ENCODE data around the gene WDR77. TPM values are rescaled to one million over a fixed set of nuclear protein-coding genes. Genes with fewer than 3 reads are reported as not detected.

The WDR77 gene
- polyA plus RNA-seq, 3 donors = 26.4 to 62.2 (median 28.1) TPM

DNA sequence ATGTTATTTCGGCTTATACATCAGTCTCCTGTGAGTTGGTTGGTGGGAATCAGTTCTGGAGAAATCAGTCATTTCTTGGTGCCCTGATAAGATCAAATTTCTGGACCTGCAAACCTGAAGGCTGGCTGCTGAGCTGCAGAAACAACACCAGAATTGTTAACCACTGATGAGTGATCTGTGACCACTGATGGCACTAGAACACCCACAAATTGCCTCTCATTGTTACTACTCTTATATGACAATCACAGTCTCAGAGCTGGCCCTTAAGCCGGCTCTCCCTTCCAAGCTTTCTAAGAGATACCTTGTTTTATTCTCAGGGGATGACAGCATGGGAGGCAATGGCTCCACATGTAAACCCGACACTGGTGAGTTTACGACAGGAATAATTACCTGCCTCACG, 26.6 kb upstream of the WDR77 start:
- Histone ChIP-seq H3K36me3 (replicated peaks in 1 of 2; ENCODE audit: control insufficient read depth in 1 of 2, insufficient read depth in 2 of 2, low read length in 2 of 2) (peaks cover 12 to 16% of the 10 kb centered on the region in 2 donors), H4K20me1 (ENCODE audit: insufficient read depth, low read length) (no peaks in the 10 kb centered on the region), H3K9me3 (replicated peaks in 1 of 2; ENCODE audit: control insufficient read depth in 1 of 2, insufficient read depth in 1 of 2, low read length in 2 of 2) (no peaks in the 10 kb centered on the region), H3K79me2 (ENCODE audit: insufficient read depth, low read length) (peaks cover 66% of the 10 kb centered on the region), H3K9ac (ENCODE audit: insufficient read depth, low read length, poor library complexity, severe bottlenecking) (peak overlapping the region; percentile 86), H3K4me1 (ENCODE audit: control insufficient read depth in 1 of 2, insufficient read depth in 2 of 2, low read length in 2 of 2) (peaks cover 73 to 82% of the 10 kb centered on the region in 2 donors), H3K27me3 (ENCODE audit: control insufficient read depth in 2 of 2, insufficient read depth in 2 of 2, low read length in 2 of 2) (no peaks in the 10 kb centered on the region), H3K4me3 (replicated peaks in 1 of 3; ENCODE audit: low read depth in 2 of 3, low read length in 3 of 3) (peak overlapping the region; percentile 86 to 100 (median 96)), H3K4me2 (replicated peaks; ENCODE audit: extremely low read depth, low read length, poor library complexity, severe bottlenecking) (peak overlapping the region; percentile 89), H2AFZ (ENCODE audit: insufficient read depth, low read depth, low read length, poor library complexity, severe bottlenecking) (no peak overlapping the region), H3K27ac (ENCODE audit: low read depth in 1 of 2, low read length in 2 of 2) (peak overlapping the region; percentile 60 to 97)
- Mint-ChIP-seq H3K4me3 (peak overlapping the region; percentile 85 to 97), H3K36me3 (peaks cover 31% of the 10 kb centered on the region in 2 donors), H3K27me3 (ENCODE audit: low read depth in 3 of 3) (no peaks in the 10 kb centered on the region), H3K9me3 (no peaks in the 10 kb centered on the region), H3K27ac (peak overlapping the region in 6 of 7 donors; percentile 85 to 98 (median 96)), H3K4me1 (peaks cover 60% of the 10 kb centered on the region)
- WGBS (ENCODE audit: insufficient coverage) = 97% methylated on average over 4 of the region's 5 CpGs
- intact Hi-C loops (cut with micrococcal nuclease) = no loop called here
- no peak for DNase-seq
- TF ChIP-seq, protein P1, sequence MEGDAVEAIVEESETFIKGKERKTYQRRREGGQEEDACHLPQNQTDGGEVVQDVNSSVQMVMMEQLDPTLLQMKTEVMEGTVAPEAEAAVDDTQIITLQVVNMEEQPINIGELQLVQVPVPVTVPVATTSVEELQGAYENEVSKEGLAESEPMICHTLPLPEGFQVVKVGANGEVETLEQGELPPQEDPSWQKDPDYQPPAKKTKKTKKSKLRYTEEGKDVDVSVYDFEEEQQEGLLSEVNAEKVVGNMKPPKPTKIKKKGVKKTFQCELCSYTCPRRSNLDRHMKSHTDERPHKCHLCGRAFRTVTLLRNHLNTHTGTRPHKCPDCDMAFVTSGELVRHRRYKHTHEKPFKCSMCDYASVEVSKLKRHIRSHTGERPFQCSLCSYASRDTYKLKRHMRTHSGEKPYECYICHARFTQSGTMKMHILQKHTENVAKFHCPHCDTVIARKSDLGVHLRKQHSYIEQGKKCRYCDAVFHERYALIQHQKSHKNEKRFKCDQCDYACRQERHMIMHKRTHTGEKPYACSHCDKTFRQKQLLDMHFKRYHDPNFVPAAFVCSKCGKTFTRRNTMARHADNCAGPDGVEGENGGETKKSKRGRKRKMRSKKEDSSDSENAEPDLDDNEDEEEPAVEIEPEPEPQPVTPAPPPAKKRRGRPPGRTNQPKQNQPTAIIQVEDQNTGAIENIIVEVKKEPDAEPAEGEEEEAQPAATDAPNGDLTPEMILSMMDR (IDR thresholded peaks at IDR 0.05) = no peak

DNA sequence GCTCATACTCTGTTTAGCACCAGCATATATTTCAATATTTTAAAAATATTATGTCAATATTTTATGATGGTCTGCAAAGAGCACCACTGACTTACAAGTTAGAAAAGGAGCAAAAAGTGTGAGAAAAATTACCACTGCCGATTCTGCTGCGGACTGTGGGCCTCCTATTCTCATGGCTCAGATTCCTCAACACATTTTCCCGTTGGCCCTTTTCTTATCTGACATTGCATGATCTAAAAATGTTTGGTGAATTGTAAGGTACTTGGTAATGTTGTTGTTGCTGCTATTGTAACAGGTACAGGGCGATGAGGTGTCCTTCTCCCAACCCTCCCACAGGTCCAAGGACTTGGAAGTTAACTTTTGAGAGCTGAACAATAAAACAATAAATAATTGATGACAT, 25.5 kb upstream of the WDR77 start:
- peak overlapping the region; percentile 81 to 97 for H3K27ac ChIP-seq (ENCODE audit: low read depth in 1 of 2, low read length in 2 of 2)
- H3K79me2 ChIP-seq (ENCODE audit: insufficient read depth, low read length) = peaks cover 66% of the 10 kb centered on the region
- DNase-seq = no peak
- peak overlapping the region; percentile 86 for H3K9ac ChIP-seq (ENCODE audit: insufficient read depth, low read length, poor library complexity, severe bottlenecking)
- peaks cover 50% of the 10 kb centered on the region for H3K4me1 Mint-ChIP-seq
- peak overlapping the region; percentile 86 to 100 (median 96) for H3K4me3 ChIP-seq (replicated peaks in 1 of 3; ENCODE audit: low read depth in 2 of 3, low read length in 3 of 3)
- peaks cover 74 to 83% of the 10 kb centered on the region in 2 donors for H3K4me1 ChIP-seq (ENCODE audit: control insufficient read depth in 1 of 2, insufficient read depth in 2 of 2, low read length in 2 of 2)
- H3K36me3 Mint-ChIP-seq = peaks cover 31% of the 10 kb centered on the region in 2 donors
- peak overlapping the region; percentile 85 to 97 for H3K4me3 Mint-ChIP-seq
- H4K20me1 ChIP-seq (ENCODE audit: insufficient read depth, low read length) = no peaks in the 10 kb centered on the region
- intact Hi-C loops (cut with micrococcal nuclease) = loop anchor here (5.0 kb wide), 1 partner anchor 33 kb away; no protein-coding TSS in a partner anchor
- no peaks in the 10 kb centered on the region for H3K9me3 Mint-ChIP-seq
- H3K9me3 ChIP-seq (replicated peaks in 1 of 2; ENCODE audit: control insufficient read depth in 1 of 2, insufficient read depth in 1 of 2, low read length in 2 of 2) = no peaks in the 10 kb centered on the region
- H3K4me2 ChIP-seq (replicated peaks; ENCODE audit: extremely low read depth, low read length, poor library complexity, severe bottlenecking) = peak overlapping the region; percentile 89
- TF ChIP-seq, protein P1 (IDR thresholded peaks at IDR 0.05) = no peak
- peak overlapping the region; percentile 12 for H2AFZ ChIP-seq (ENCODE audit: insufficient read depth, low read depth, low read length, poor library complexity, severe bottlenecking)
- H3K36me3 ChIP-seq (replicated peaks in 1 of 2; ENCODE audit: control insufficient read depth in 1 of 2, insufficient read depth in 2 of 2, low read length in 2 of 2) = peaks cover 12 to 16% of the 10 kb centered on the region in 2 donors
- H3K27me3 Mint-ChIP-seq (ENCODE audit: low read depth in 3 of 3) = no peaks in the 10 kb centered on the region
- WGBS (ENCODE audit: insufficient coverage) = no CpG with 5 or more reads among the region's 4 CpGs
- no peaks in the 10 kb centered on the region for H3K27me3 ChIP-seq (ENCODE audit: control insufficient read depth in 2 of 2, insufficient read depth in 2 of 2, low read length in 2 of 2)
- peak overlapping the region in 6 of 7 donors; percentile 97 to 98 (median 98) for H3K27ac Mint-ChIP-seq
